Thyroid gland (tissue), 4 donors: ENCODE results near the gene TBC1D23.

ENCODE experiments used
- POLR2A ChIP-seq, 2 donors: fragments of 450-650 bp; IDR thresholded peaks; one replicate each; pipeline ENCODE4 v1.6.1; 2017; ENCODE audit warnings: antibody characterized with exemption in 2 of 2, mild to moderate bottlenecking in 2 of 2, moderate library complexity in 1 of 2
- TF ChIP-seq, protein P1 (sequence below), 6 experiments: fragments of 200-600 bp in 3 of 6; fragments of 450-650 bp in 3 of 6; sonication (generic) in 3 of 6; IDR thresholded peaks; one replicate each; pipeline ENCODE4 v1.5.1; 2016 to 2019; ENCODE audit warnings: antibody characterized with exemption in 6 of 6, mild to moderate bottlenecking in 2 of 6, inconsistent platforms in 1 of 6, moderate library complexity in 1 of 6

DNA sequence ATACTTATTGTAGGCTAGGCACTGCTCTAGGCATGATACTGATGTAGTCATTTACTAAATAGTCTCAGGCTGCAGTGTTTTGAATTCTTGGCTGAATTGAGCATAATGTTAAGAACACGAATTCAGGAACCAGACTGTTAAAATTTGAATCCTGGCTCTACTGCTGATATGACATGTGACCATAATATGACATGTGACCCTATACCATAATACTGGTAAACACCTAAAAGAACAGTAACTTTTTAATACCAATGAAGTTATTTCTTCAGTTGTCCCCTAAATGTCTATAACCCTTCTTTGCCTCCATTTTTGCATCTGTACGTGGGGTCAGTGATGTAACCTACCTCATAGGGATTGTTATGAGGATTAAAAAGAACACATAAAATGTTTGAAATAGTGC, 18.1 kb downstream of the TBC1D23 start:
- TF ChIP-seq, protein P1, sequence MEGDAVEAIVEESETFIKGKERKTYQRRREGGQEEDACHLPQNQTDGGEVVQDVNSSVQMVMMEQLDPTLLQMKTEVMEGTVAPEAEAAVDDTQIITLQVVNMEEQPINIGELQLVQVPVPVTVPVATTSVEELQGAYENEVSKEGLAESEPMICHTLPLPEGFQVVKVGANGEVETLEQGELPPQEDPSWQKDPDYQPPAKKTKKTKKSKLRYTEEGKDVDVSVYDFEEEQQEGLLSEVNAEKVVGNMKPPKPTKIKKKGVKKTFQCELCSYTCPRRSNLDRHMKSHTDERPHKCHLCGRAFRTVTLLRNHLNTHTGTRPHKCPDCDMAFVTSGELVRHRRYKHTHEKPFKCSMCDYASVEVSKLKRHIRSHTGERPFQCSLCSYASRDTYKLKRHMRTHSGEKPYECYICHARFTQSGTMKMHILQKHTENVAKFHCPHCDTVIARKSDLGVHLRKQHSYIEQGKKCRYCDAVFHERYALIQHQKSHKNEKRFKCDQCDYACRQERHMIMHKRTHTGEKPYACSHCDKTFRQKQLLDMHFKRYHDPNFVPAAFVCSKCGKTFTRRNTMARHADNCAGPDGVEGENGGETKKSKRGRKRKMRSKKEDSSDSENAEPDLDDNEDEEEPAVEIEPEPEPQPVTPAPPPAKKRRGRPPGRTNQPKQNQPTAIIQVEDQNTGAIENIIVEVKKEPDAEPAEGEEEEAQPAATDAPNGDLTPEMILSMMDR (IDR thresholded peaks at IDR 0.05), result no peak
- TF ChIP-seq POLR2A (IDR thresholded peaks at IDR 0.05), result no peak
